HuH-7.5 (cell line): ENCODE measurements around the gene COQ8A.
"Not testable (repeated sequence)": the region's sequence is repeated elsewhere in the genome, so short reads cannot be mapped to it uniquely, and the experiment has no call there.

Experiments
- DNase-seq: peaks from one replicate; pipeline ENCODE4 v3.0.0; 2011; ENCODE audit warnings: low spot score

The COQ8A gene

DNA sequence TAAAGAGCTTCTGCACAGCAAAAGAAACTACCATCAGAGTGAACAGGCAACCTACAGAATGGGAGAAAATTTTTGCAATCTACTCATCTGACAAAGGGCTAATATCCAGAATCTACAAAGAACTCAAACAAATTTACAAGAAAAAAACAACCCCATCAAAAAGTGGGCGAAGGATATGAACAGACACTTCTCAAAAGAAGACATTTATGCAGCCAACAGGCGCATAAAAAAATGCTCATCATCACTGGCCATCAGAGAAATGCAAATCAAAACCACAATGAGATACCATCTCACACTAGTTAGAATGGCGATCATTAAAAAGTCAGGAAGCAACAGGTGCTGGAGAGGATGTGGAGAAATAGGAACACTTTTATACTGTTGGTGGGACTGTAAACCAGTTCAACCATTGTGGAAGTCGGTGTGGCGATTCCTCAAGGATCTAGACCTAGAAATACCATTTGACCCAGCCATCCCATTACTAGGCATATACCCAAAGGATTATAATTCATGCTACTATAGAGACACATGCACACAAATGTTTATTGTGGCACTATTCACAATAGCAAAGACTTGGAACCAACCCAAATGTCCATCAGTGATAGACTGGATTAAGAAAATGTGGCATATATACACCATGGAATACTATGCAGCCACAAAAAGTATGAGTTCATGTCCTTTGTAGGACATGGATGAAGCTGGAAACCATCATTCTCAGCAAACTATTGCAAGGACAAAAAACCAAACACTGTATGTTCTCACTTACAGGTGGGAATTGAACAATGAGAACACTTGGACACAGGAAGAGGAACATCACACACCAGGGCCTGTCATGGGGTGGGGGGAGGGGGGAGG lies 10.6 kb upstream of the COQ8A start:
- not testable (repeated sequence) for DNase-seq

DNA sequence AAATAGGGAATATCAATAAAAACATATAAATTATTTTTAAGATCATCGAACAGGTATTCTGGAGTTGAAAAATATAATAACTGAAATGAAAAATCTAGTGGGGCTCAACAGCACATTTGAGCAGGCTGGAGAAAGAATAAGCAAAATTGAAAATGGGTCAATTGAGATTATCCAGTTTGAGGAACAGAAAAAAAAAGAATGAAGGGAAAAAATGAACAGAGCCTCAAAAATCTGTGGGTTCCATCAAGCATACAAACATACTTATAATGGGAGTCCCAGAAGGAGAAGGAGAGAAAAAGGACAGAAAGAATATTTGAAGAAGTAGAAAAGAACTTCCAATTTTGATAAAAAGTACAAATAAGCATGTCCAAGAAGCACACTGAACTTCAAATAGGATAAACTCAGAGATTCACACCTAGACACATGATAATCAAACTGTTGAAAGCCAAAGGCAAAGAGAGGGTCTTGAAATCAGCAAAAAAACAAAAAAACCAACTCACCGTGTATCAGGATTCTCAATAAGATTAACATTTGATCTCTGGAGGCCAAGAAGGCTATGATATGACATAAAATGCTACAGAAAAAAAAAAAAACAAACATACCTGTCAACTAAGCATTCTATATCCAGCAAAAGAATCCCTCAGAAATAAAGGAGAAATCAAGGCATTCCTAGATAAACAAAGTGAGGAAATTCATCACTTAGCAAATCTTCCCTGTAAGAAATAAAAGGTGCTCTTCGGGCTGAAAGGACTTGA lies 5.4 kb upstream of the COQ8A start:
- DNase-seq, result no peak

GRCh38 chr1:226937940-226938725 lies 2.0 kb upstream of the COQ8A start:
- DNase-seq, result no peak

DNA sequence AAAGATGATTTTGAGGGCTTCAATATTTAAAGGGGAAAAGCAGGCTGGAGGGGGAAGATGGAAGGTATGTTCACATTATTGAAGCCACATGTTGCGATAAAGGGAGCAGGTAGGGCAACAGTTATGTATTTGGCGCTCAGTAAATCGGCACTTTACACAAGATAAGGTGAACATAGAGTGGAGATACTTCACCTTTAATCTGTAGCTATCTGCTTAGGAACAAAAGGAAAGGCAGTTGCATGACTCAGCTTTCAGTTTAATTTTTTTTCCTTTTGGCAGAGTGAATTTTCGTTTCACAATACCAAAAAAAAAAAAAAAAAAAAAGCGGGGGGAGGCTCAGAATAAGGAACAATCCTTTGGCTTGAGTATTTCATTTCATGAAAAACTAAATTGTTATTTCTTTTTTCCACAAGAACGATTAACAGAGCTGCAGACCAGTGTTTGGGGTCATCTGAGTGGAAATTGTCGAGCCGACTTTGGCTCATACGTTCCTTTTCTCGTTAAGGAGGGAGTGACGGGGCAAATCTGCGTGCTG lies 1.1 kb upstream of the COQ8A start:
- no peak for DNase-seq

- peak; percentile 39 for DNase-seq
These were observed 561 bp upstream of the COQ8A start for GRCh38 chr1:226939438-226940028.

DNA sequence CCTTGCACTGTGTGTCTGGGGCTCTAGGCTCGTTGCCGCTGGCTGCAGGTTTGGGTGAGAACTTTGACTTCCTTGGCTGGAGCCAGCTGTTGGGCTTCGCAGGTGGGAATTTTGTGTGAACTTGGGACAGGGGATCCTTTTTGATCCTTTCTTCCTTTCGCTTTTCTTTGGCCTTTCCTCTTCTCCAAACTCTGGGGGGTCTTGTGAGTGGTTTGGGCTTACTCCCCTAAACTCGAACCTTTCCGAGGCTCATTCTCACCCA lies 643 bp downstream of the COQ8A start:
- DNase-seq, result no peak

DNA sequence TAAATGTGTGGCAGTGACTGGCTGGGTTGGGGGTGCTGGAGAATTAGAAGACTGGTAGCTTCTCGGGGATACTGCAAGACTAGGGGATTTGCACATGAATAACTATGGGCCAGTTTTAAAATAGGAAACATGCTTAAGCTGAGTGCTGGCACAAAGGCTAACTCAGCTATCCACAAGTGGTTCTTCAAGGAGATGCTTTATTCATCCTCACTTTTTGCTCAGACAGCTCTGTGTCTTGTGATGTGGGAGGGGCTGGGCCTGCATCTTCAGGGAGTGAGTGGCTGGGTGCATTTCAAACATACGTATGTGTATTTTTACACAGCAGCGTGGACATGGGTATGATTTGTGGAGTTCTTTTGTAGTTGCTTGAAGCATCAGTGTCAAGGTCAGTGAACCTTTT lies 2.3 kb downstream of the COQ8A start:
- DNase-seq, result no peak

DNA sequence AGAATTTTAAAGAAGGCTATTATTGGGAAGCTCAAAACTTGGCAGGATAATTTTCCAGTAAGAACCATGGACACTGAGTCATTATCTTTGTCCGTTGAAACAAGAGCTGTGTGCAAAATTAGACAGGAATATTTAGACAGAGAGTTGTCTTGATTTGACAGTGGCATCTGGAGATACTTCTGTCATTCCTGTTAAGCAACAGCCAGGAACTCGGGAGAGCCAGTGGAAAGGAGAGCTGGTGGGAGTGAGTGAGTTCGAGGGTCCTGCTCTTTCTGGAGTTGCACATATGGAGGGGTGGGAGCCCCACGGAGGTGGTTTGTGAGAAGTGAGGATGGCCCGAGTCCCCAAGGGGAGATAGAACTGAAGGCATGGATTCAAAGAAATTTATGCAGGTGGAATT lies 3.1 kb downstream of the COQ8A start:
- DNase-seq, result no peak

- DNase-seq, result no peak
These were observed 3.8 kb downstream of the COQ8A start for GRCh38 chr1:226943927-226944326.

GRCh38 chr1:226945106-226945857 lies 5.2 kb downstream of the COQ8A start:
- DNase-seq, result no peak

DNA sequence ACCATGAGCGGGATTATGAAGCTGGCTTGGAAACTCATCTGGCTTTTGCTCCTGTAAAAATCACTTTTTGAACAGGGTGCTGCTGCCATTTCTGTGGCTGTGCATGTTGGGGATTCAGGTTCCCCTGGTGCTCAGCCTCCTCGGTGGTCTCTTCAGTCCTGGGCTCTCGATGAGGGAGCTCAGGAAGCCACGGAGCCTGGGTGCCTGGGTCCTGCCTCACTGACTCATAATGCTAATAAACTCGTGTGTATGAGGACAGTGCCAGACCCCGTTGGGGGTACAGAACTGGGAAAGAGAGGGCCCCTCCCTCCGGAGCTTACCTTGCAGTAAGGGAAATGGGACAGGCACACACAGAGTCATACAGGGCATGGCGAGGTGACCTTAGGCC lies 5.8 kb downstream of the COQ8A start:
- no peak for DNase-seq

DNA sequence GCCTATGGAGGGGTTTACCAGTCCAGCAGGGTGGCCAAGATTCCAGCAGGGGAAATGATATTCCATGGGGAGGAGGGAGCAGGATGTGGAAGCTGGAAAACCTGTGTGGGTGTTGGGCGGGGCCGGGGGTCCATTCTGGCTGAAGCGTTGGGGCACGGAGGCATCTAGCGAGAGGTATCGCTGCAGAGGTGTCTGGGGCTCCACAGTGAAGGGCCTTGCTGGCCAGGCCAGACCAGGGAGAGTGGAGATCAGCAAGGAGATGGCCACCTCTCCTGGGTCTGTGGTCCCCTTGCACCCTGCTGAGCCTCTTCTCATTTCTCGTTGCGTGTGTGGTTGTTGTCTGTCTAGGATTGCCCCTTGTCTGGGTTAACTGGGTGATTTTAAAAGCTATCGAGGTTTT lies 6.2 kb downstream of the COQ8A start:
- no peak for DNase-seq

GRCh38 chr1:226946841-226947240 lies 6.7 kb downstream of the COQ8A start:
- no peak for DNase-seq

DNA sequence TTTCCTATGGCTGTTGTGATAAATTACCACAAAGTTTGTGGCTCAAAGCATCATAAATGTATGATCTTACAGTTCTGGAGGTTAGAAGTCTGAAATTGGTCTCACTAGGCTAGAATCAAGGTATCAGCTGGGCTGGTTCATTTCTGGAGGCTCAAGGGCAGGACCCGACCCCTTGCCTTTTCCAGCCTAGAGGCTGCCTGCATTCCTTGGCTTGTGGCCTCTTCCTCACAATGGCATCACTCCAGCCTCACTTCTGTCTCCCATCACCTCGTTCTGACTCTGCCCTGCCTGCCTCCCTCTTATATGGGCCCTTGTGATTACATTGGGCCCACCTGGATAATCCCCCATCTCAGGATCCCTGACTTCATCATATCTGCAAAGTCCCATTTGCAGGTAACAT lies 8.0 kb downstream of the COQ8A start:
- DNase-seq, result no peak

GRCh38 chr1:226948480-226948879 lies 8.4 kb downstream of the COQ8A start:
- DNase-seq, result no peak

DNA sequence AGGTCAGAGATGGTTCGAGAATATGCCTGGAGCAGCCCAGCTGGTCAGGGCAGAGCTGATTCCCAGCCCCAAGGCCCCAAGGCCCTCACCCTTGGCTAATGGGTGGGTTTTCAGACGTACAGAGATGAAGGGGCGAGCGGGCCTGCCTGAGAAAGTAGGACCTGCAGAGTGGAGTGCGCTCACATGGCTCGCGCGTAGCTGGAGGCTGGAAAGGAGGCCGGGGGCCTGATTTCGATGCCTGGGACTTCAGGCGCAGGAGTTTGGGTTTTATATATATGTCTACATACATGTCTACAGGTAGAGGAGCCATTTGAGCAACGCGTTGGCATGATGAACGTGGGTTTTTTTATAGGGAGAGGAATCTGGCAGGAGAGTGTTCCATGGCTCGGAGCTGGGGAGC lies 8.9 kb downstream of the COQ8A start:
- DNase-seq, result no peak

DNA sequence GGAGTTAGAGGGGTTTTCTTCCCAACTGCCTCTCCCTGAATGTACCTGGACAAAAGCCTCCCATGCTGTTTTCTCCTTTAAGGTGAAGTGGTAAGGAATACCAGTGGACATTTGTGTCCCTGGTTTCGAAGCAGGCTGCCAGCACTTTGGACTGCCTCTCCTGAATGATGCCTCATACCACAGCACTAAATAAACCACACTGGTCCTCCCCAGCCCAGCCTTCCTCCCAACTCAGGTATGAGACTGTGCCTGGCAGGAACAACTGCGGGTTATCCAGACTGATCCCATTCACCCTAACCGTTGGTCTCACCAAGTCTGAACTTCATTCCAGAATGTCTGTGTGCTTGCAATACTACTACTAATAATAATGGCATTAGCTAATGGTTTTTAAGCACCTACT lies 9.3 kb downstream of the COQ8A start:
- DNase-seq, result no peak

DNA sequence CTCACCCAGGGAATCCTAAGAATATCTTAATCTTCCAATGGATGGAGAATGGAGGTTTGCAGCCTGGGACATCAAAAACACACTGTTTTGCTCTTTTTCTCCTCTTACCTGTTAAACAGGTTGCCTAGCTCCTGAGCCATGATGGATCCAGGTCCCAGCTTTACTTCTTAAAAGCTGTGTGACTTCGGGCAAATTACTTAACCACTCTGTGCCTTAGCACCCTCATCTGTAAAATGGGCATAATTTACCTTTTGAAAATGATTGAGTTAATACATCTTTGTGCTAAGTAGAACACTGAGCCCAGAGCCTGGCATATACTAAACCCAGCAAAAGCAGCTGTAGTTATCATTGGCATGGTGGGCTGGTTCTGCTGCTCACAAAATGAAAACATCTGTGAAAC lies 10.2 kb downstream of the COQ8A start:
- no peak for DNase-seq

DNA sequence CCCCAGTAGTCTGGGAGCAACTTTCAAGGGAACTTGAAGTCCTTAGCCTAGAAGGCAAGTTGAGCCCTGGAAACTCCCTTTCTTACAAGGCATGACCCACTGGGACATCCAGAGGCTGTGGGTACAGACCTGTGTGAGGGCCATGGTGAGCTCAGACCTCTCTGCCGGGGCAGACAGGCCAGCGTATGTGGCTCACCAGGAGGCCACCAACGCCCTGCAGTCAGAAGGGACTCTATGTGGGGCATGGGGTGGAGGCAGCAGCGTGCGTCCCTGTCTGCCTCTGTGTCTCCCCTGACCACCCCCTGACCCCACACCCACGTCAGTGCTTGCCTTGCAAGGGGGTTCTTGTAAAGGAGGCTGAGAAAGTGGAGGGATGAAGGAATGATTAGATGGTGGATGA lies 10.8 kb downstream of the COQ8A start:
- no peak for DNase-seq

DNA sequence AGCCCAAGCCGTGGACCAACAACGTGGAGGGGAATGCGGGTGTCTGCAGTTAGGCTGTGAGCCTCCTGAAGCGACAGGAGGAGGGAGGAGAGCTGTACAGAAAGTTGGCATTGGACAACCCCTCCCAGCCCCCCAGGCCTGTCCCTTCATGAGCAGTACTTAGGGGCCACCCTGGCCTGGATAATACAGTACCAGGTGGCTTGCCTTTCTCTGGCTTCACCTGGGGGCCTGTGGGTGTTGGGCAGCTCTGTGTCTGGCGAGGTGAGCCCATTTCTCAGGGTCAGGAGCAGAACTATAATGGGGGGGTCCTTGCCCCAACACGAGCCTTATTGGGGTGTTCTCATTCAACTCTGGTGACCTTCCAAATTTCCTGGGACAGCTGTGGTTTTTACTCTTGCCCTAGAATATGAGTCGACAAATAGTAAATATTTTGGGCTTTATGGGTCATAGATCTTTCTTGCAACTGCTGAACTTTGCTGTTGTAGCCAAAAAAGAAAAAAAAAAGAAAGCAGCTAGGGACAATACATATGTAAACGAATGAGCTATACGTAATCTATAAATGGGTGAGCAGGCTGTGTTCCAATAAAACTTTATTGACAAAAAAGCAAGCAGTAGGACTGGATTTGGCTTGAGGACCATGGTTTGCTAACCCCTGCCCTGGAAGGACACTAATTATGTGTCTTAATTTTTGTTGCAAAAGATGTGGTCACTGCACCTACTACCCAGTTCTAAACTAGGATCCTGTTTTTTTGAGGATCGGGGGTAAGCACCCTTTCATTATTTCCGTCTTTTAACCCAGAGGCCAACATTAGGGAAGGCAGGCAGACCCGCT lies 11.4 kb downstream of the COQ8A start:
- no peak for DNase-seq

DNA sequence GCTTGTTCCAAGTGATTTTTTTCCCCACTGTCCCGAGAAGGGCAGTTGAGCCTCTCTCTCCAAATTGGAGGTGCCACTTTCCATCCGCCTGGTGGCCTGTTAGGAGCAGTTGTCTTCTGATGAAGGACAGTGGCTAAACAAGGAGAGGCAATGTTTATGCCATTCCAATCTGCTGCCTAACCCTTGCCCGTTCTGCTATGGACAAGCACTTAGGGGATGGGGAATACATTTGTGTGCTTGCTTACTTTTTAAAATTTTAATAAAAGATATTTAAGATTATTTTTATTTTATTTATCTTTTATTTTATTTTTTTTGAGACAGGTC lies 12.0 kb downstream of the COQ8A start:
- DNase-seq, result no peak
